ENCODE data around the gene KCNQ2.

The KCNQ2 gene

DNA sequence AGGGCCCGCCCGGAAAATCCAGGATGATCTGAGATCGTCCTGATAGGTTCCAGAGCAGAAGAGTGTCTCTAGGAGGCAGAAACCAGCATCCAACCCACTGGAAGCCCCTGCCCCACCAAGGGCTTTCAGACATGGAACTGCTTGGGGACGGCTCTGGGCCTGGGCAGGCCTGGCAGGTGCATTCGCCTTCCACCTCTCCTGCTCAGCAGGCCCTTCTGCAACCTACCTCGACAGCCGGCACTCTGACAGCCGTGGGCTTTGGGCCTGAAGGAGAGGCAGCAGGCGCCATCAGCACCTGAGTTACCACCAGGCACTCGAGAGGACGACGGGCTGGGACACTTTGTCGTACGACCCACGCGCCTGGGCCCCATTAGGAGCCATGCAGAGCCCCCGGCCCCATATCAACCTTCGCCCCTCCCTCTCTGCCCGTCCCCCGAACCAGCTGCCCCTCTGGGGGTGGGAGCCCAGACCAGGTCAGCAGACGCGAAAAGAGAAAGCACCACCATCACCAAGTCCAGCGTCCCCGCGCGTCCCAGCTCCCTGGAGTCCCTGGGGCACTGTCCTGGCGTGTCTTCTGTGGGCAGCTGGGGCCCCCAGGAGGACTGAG lies 44.6 kb downstream of the KCNQ2 start:
- H3K4me2 ChIP-seq (ENCODE audit: low read length): no peak overlapping the region
- H4K20me1 ChIP-seq (ENCODE audit: insufficient read depth, low read length): no peaks in the 10 kb centered on the region
- no peaks in the 10 kb centered on the region for H3K79me2 ChIP-seq (ENCODE audit: low read length)
- no peaks in the 10 kb centered on the region for H3K9me3 ChIP-seq (ENCODE audit: insufficient read depth, low read length)
- H3K9ac ChIP-seq (ENCODE audit: low read length): no peak overlapping the region
- H3K4me3 ChIP-seq (ENCODE audit: low read length): no peak overlapping the region
- no peak overlapping the region for H3K27ac ChIP-seq (ENCODE audit: low read length)
- no peaks in the 10 kb centered on the region for H3K36me3 ChIP-seq (replicated peaks; ENCODE audit: low read depth, low read length)
- H2AFZ ChIP-seq (ENCODE audit: low read depth, low read length): no peak overlapping the region
- TF ChIP-seq, protein P1, sequence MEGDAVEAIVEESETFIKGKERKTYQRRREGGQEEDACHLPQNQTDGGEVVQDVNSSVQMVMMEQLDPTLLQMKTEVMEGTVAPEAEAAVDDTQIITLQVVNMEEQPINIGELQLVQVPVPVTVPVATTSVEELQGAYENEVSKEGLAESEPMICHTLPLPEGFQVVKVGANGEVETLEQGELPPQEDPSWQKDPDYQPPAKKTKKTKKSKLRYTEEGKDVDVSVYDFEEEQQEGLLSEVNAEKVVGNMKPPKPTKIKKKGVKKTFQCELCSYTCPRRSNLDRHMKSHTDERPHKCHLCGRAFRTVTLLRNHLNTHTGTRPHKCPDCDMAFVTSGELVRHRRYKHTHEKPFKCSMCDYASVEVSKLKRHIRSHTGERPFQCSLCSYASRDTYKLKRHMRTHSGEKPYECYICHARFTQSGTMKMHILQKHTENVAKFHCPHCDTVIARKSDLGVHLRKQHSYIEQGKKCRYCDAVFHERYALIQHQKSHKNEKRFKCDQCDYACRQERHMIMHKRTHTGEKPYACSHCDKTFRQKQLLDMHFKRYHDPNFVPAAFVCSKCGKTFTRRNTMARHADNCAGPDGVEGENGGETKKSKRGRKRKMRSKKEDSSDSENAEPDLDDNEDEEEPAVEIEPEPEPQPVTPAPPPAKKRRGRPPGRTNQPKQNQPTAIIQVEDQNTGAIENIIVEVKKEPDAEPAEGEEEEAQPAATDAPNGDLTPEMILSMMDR (IDR thresholded peaks at IDR 0.05; ENCODE audit: low read depth, low read length): no peak
- no peak for TF ChIP-seq EZH2phosphoT487 (IDR thresholded peaks at IDR 0.05; ENCODE audit: low read depth)
- H3K27me3 ChIP-seq (ENCODE audit: low read depth, low read length): no peaks in the 10 kb centered on the region
- H3K4me1 ChIP-seq (ENCODE audit: low read length): no peaks in the 10 kb centered on the region

DNA sequence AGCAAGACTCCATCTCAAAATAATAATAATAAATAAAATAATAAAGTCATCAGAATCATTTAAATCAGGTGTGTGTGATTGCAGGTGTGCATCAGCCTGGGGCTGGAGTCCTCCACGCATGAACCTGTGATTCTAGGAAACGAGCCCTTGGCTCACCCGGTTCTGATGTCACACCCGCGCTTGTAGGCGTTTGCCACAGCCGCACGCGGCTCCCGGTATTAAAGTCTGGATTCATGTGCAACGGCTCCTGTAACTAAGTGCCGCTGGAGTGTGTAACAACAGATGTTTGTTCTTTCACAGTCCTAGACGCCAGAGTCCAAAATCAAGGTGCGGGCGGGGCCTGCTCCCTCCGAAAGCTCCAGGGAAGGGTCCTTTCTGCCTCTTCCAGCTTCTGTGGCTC lies 45.2 kb downstream of the KCNQ2 start:
- Histone ChIP-seq H3K4me3 (ENCODE audit: low read length) (no peak overlapping the region), H3K4me1 (ENCODE audit: low read length) (no peaks in the 10 kb centered on the region), H3K27me3 (ENCODE audit: low read depth, low read length) (no peaks in the 10 kb centered on the region)

DNA sequence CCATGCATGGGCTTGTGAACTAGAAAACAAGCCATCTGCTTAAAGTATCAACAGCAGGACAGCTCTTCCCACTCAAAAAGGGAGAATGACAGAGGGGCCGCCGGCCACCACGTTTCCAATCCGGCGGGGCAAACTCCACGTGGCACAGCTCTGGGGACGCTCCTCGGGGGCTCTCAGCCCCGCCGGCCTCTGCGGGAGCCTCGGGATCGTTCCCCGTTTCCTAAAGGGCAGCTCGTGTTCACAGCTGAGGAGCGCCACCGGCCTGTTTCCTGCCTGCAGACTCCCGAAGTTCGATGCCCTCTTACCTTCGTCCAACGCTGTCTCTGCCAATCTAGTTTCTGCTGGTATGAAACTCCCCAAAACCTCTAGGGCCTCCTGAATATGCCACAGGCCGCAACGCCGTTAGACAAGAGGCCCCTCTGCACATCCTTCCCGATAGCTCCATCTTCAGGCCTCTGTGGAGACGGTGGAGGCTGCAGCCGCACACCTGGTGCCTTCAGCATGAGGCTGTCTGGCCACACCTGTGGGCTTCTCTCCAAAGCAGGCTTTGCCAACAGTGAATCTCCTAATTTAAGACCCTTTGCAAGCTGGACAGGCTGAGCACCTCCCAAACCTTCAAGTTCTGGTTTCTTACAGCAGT lies 46.5 kb downstream of the KCNQ2 start:
- H3K4me1 ChIP-seq (ENCODE audit: low read length): no peaks in the 10 kb centered on the region
- H3K79me2 ChIP-seq (ENCODE audit: low read length): no peaks in the 10 kb centered on the region
- no peaks in the 10 kb centered on the region for H3K27me3 ChIP-seq (ENCODE audit: low read depth, low read length)
- H3K36me3 ChIP-seq (replicated peaks; ENCODE audit: low read depth, low read length): no peaks in the 10 kb centered on the region
- no peak overlapping the region for H2AFZ ChIP-seq (ENCODE audit: low read depth, low read length)
- no peak overlapping the region for H3K4me3 ChIP-seq (ENCODE audit: low read length)
- H3K27ac ChIP-seq (ENCODE audit: low read length): no peak overlapping the region
- no peaks in the 10 kb centered on the region for H3K9me3 ChIP-seq (ENCODE audit: insufficient read depth, low read length)
- no peak overlapping the region for H3K9ac ChIP-seq (ENCODE audit: low read length)
- H3K4me2 ChIP-seq (ENCODE audit: low read length): no peak overlapping the region
- TF ChIP-seq EZH2phosphoT487 (IDR thresholded peaks at IDR 0.05; ENCODE audit: low read depth): no peak
- TF ChIP-seq, protein P1 (IDR thresholded peaks at IDR 0.05; ENCODE audit: low read depth, low read length): no peak
- H4K20me1 ChIP-seq (ENCODE audit: insufficient read depth, low read length): no peaks in the 10 kb centered on the region

More for the DNA sequence above, 45.2 kb downstream of the KCNQ2 start:
- H3K4me2 ChIP-seq (ENCODE audit: low read length): no peak overlapping the region
- H3K79me2 ChIP-seq (ENCODE audit: low read length): no peaks in the 10 kb centered on the region
- H3K27ac ChIP-seq (ENCODE audit: low read length): no peak overlapping the region
- H4K20me1 ChIP-seq (ENCODE audit: insufficient read depth, low read length): no peaks in the 10 kb centered on the region
- TF ChIP-seq, protein P1 (IDR thresholded peaks at IDR 0.05; ENCODE audit: low read depth, low read length): no peak
- TF ChIP-seq EZH2phosphoT487 (IDR thresholded peaks at IDR 0.05; ENCODE audit: low read depth): no peak
- H3K9me3 ChIP-seq (ENCODE audit: insufficient read depth, low read length): no peaks in the 10 kb centered on the region
- H3K9ac ChIP-seq (ENCODE audit: low read length): no peak overlapping the region
- no peak overlapping the region for H2AFZ ChIP-seq (ENCODE audit: low read depth, low read length)
- no peaks in the 10 kb centered on the region for H3K36me3 ChIP-seq (replicated peaks; ENCODE audit: low read depth, low read length)

DNA sequence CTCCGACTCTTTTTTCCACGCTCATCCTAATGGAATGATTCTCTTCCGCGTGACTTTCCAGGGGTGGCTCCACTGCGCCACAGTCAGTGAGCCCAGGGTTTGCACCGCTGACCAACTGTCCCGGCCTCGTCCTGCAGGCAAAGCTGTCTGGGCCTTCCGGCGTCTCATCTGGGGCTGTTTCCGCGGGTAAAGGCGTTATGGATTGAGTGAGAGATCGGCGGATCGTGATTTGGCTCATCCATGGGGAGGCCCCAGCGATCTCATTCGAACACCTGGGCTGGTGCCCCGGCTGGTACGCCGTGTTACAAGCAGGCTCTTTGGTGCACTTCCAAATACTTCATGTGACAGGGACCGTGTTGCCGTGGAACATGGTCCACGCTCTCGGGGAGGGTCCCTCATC lies 47.8 kb downstream of the KCNQ2 start:
- no peaks in the 10 kb centered on the region for H3K4me1 ChIP-seq (ENCODE audit: low read length)
- H3K36me3 ChIP-seq (replicated peaks; ENCODE audit: low read depth, low read length): no peaks in the 10 kb centered on the region
- H3K27ac ChIP-seq (ENCODE audit: low read length): no peak overlapping the region
- H3K9me3 ChIP-seq (ENCODE audit: insufficient read depth, low read length): no peaks in the 10 kb centered on the region
- H3K27me3 ChIP-seq (ENCODE audit: low read depth, low read length): no peaks in the 10 kb centered on the region
- no peak overlapping the region for H3K9ac ChIP-seq (ENCODE audit: low read length)
- H4K20me1 ChIP-seq (ENCODE audit: insufficient read depth, low read length): no peaks in the 10 kb centered on the region
- no peak for TF ChIP-seq EZH2phosphoT487 (IDR thresholded peaks at IDR 0.05; ENCODE audit: low read depth)
- TF ChIP-seq, protein P1 (IDR thresholded peaks at IDR 0.05; ENCODE audit: low read depth, low read length): no peak
- H2AFZ ChIP-seq (ENCODE audit: low read depth, low read length): no peak overlapping the region
- no peak overlapping the region for H3K4me3 ChIP-seq (ENCODE audit: low read length)
- H3K4me2 ChIP-seq (ENCODE audit: low read length): no peak overlapping the region
- no peaks in the 10 kb centered on the region for H3K79me2 ChIP-seq (ENCODE audit: low read length)

Data from OCI-LY3 (cell line).